SW480 (cell line): ENCODE results near the gene LRP1B.

Source experiments
- DNase-seq: peaks from one replicate; pipeline ENCODE4 v3.0.0-alpha.2; 2016; ENCODE audit warnings: low spot score

LRP1B gene

DNA sequence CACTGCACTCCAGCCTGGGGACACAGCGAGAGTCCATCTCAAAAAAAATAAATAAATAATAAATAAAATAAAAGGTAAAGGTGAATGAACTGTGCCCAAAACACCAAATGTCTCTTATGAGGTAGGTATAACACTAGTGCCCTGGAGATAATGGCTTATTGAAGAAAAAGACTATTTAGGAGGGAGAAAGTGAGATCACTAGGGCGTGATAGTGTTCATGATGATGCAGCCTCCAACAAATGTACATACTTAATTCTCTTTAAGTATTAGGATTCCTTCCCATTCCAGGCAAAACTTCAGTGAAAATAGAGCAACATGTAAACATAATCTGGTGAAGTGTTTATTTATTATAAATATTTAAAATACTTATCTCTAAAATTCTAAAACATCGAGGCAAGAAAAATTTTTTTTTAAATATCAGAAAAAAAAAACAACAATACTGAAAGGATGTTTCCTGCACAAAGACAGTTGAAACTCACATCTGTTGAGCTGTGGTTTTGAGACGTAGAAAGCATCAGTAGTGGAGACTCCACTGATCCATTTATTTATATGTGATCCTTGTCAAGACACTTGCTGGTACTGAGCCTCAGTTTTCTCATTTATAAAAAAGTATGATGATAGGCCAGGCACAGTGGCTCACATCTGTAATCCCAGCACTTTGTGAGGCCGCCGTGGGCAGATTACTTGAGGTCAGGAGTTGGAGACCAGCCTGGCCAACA, 183.3 kb downstream of the LRP1B start:
- no peak for DNase-seq

DNA sequence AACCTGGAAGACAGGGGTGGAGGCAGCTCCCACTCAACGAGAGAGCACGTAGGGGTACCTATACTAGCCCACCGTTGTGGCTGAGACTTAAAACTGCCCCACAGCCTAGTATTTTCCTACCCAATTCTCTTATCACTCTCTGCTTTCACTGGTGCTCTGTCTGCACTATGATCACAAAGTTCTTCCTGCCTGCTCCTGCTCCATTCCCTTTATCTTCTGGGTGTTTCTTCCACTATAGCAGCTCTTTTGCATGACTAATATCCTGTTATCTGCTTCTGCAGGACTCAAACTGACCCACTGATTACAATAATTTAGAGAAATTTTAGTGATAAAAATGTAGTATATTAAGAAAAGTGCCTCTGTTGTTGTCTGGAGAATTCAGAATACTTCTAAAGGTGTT, 184.8 kb downstream of the LRP1B start:
- DNase-seq = no peak

DNA sequence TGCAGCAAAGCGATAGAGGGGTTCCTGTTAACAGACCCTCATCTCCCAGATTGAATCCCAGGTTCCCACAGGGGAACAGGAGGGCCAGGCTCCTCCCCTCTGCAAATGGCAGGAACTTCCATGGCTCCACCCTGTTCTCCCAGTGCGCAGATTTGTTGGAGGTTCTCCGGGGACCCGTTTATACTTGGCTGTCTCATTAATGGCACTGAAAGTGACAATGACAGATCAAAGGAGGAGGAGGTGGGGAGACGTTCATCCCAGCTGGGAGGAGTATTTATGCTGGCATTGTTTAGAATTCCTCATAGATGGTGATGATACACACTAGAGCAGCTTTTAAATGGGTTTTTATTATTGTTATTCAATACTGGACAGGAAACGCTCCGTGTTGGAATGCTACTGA, 186.9 kb downstream of the LRP1B start:
- no peak for DNase-seq

DNA sequence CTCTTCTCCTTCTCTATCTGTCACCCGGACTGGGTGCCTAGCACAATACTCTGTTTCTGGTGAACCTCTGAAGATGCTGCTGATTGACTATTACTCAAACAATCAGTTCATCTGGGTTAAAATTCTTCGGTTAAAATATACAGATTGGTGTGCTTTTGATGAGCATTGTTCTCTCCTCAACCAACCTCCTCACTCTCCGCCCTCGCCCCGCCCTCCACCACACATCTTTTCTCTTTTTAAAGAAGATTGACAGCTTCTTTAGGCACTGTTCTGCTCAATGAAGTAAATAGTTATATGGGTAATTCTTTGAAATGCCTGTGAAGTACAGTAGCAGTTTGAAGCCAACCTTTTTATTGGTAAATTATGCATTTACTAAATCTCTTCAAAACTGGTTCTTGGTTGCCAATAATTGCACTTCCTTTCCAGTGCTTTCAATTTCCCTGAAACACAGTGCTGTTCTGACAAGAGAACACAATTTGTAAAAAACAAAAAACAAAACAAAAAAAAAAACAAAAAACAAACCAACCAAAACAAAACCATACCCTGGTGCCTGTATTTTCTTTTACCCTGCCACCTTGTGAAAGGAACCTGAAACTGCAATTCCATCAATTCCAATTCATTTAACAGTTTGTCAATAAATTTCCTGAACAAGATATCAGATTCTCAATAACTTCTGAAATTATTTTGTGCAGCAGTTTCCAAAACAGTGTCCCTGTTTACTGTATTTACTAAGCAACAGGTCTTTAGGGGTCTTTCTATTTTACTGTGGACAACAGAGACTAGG, 188.6 kb downstream of the LRP1B start:
- DNase-seq = no peak

DNA sequence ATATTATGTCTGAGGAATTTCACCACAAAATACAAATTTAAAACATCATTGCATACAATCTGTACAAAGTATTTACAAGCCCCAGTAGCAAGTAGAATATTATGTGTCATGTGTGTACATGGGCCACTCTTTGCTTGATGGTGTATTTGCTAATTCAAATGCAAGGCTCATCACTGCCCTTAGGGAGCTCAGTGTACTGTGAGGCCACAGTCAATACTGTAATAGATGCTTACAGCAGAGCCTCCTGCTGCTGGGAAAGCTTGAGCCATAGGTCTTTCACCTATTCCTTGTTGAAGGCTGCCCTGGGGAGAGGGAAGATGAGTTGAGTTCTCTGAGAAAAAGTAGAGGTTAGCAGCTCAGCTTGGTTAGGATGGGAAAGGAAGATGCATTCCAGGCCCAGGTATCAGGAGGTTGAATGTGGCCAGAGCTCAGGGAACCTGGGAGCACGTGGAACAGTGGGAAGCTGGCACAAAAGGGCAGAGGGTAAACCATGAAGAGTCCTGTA, 189.6 kb downstream of the LRP1B start:
- no peak for DNase-seq

DNA sequence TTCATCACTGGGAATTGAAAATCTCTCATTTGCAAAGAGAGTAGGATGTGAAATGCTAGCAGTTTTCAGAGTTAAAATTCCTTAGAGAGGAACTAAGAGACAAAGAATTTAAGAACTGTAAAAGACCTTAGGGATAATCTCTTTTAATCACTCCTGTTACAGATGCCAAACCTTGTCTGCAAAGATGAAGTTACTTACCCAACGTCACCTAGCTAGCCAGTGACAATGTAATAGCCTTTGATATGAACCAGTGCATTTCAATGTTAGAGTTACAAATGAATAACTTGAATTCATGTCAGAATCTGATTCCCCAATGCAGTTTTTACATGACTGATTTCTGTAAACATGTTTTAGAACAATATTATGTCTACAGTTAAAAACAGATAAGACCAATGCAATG, 190.1 kb downstream of the LRP1B start:
- no peak for DNase-seq

DNA sequence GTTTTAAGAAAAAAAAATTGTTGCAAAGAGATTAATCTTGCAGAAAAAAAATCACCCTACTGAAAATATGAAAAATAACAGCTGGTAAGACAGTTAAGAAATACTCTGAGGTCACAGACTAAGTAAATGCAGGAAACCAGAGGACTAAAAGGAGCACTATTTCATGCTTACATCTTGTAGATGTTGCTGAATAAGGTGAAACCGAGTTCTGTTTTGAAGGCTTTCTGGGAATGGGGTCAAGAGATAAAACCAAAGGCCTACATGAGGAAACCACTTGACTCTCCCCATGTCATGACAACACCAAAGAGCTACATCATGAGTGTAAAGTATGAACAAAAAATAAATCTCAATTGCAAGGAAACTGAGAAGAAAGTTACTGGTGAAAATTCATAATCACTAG, 197.6 kb downstream of the LRP1B start:
- DNase-seq = no peak

DNA sequence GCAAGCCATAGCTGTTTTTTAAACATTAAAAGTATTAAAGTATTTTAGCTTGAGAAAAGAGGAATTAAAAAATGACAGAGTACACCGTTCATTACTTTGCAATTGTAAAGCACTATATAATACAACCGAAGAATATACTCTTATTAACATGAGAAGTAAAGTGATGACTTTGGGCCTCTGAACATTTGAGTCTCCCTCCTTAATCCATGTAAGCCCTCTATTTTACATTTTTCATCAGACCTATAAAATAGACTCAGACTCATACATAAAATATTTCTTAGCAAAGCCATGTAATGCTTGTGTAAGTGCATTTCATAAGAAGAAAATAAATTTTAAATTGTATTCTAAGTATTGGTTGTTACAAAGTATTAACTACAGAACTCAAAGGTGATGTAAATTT, 198.6 kb downstream of the LRP1B start:
- no peak for DNase-seq

DNA sequence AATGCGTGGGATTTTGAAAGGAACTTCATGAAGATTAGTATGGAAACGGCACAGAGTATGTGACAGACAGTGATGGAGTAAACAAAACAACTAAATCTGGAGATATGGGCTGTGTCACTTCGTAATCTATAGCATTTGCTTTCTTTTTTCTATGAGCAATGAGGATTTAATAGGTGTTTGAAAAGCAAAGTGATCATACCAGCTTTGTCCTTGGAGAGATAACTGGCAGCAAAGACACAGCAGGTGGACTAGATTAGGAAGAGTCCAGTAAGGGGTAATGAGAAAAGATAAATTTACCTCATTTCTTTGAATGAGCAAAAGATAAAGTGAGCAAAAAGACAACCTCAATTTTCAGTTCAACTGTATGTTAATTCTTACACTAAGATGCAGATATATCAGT, 199.0 kb downstream of the LRP1B start:
- no peak for DNase-seq

DNA sequence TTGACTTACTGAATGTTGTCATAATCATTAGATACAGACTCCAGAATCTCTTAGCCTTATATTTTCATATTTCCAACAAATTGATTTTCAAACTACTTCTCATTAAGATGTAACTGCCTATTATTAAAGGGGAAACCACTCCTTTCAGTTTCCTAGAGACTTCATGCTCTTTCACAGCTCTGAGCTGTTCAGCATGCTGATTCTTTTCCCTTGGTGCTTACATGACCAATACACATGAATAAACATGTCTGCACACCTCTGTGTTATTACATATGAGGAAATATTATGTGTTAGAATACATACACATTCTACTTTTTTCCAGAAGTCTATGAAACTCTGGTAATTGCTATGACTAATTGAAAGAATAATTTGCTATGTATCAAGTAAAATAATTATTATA, 200.0 kb downstream of the LRP1B start:
- no peak for DNase-seq

DNA sequence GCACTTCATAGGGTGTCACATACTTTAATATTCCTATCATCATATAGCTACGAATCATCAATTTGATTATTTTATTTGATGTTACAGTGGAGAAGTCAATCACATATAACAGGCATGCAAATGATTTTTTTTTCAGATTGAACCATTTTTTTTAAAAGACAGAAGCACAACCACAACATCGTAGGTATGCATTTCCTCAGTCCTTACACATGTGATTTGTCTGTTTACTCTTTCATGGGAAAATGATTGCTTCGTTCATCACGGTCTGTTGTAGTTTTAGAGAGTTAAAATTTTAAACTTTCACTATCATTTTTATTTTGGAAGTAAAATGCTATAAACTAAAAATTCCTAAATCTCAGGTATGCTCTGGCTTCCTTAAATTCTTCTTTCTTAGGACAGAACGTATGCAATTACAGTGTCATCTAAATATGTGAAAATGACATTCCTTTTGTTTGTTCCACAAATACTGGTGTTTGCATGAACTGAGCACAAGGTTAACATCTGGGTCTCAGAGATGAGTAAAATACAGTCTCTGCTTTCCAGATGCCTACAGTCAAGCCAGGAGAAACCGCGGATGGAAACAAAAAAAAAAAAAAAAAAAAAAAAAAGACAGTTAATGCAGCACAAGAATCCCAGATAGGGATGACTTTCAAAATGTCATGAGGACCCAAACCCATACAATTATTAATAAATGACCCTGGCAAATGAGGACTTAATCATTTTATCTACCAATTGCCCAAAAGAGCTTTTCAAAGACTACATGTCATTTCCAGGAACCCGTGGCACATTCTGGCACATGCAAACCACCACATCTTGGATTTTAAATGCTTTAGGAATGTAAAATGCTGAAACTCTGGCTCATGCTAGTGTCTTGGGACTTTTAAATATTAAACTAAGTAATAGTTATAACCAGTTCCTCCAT, 201.2 kb downstream of the LRP1B start:
- DNase-seq = no peak

DNA sequence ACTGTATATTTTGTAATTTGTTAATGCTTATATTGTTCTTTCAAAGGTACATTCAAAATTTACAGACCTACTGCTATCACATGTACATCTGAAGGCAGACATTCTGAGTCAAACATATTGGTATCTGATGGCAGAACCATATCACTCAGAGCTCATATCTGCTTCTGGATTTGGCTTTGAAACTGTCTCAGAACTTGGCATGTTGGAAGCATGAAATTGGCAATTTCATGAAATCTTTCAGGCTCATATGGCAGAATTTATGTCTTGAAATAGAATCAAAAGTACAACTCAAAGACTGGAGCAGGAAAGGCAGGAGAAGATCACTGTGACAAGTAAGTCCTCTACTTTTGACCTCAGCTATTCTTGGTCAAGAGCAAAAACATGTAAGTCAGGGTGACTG, 202.3 kb downstream of the LRP1B start:
- DNase-seq = no peak

DNA sequence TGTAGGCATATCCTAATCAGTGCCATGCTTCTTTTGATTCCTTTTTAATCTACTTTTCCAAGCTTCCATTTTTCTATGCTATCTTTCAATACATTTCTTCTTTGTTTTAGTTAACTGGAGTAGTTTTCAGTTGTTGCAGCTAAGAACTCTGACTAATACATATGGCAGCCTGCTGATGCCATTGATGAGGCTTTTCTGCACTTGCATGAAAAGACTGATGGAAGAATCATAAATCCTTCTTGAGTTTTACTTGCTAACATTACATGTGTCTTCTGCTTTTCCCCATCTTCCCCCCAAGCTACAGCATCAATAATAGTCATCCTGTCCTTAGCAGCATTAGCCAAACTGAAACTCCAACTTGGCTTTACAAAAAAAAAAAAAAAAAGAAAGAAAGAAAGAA, 203.3 kb downstream of the LRP1B start:
- no peak for DNase-seq

DNA sequence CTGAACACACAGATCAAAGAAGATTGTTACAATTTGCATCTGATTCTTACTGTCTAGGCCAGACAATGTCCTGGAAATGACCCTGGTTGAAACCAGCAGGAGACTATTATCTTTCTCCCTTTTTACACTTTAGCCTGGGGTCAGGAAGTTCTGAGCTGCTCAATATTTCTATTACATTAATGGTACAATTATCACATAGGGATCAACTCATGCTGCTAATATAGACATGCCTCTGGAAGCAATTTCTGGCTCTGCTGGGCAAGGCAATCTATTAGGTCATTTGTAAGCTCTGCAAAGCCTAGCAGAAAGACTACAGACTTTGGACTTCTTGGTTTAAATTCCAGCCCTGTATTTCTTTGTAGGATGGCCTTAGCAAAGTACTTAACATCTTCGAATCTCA, 205.3 kb downstream of the LRP1B start:
- DNase-seq = no peak

DNA sequence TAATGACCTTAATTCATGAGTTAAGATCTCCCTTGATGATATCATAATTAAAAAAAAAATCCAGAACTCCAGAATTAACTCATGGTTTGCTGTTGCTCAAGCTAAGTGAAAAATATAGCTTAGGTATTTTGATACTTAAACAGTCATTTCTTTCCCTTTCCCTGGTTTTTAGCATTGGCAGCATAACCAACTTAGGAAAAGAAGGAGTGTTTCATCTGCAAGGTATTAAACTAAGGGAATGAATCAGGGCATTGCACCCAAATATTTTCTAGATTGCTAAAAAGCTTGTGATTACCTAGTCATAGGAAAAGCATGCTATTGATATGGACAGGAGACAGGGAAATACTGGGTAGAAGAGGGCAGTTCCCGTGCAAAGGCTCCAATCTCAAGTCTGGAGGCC, 207.2 kb downstream of the LRP1B start:
- DNase-seq = no peak

DNA sequence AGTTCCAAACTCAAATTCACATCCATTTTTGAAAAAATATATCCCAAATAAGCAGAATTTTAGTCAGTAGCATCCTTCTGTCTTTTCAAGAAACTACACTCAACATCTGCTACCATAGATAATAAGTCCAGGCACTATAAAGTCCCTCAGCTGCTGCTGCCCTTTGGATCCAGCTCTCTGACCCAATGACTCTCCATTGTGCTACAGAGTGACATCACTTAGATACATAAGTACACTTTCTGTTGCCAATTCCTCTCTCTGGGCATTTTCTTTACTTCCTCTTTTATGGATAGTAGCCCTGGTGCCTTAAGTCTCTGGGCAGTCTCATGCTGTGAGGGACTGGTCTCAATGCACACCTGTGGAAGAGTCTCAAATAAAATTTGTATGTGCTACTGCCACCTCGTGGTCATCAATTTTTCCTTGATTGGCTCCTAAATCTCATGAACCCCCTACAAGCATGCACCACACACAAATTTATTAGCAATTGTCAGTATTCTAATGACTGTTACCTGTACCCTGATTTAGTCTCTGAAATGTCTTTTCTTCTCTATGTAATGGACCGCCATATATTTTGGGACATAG, 219.2 kb downstream of the LRP1B start:
- DNase-seq = peak; percentile 2

DNA sequence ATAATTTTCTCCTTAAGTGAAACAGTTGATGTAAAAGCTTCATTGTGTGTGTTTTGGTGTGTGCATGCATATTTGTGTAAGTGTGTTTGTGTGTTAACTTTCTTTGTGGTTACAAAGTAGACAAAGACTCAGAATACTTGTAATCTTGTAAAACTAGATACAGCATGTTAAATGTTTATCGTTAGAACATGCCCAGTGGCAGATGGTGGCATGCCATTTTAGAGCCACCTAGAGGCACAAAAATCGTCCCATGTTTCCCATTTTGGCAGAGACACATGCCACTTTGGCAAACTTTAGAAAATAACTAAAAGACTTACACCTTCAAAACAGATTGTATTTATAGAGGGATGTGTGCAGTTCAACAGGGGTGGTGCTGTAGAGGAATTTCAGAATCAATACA, 224.1 kb downstream of the LRP1B start:
- DNase-seq = no peak

DNA sequence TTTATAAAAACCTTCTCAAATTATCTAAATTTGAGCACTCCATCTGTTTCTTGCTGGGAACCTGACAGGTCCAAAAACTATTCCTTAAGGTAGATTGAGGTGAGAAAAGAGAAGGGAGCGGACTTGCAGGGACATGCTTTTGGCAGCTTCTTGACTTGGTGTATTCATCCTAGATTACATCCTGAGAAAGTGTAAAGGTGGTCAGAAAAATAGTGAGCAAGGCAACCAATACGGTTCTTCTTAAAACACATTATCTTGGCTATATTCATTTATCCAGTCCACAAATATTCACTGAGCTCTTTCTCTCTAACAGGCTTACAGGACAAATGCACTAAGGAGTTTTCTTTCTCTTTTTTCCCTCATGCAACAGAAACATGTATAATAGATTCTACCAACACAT, 230.0 kb downstream of the LRP1B start:
- DNase-seq = no peak

DNA sequence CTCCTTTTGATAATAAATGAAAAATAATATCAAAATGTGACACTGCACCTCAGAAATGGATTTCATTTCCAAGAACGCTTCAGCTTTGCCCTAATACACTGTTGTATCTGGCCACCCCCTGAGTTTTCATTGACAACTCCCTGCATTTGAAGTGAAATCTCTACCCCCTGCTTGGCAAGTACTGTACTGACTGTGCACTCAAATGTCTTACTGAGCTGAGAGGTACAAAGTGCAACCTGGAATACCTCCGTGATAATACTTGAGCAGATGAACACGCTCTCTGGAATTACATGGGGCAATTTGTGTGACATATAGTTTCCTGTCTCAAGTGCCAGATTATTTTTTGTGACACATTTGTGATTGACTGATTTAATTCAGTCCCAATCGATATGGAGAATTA, 231.1 kb downstream of the LRP1B start:
- no peak for DNase-seq

DNA sequence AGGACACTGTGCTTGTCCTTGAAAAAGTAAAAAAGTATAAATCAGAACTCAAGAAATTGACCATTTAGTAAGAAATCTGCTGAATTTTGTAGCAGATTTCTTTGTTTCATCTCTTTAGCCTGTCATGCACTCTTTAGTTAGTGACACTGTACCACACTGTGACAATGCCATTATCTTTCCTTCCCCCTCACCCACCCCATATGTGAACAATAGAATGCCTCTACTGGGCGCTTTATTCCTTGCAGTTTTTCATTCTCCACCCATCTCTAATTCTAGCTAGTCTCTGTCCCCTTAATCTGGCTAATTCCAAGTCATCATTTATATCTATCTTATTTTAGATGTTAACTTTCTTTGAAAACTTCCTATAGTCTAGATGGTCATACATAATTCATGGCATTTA, 241.0 kb downstream of the LRP1B start:
- no peak for DNase-seq

DNA sequence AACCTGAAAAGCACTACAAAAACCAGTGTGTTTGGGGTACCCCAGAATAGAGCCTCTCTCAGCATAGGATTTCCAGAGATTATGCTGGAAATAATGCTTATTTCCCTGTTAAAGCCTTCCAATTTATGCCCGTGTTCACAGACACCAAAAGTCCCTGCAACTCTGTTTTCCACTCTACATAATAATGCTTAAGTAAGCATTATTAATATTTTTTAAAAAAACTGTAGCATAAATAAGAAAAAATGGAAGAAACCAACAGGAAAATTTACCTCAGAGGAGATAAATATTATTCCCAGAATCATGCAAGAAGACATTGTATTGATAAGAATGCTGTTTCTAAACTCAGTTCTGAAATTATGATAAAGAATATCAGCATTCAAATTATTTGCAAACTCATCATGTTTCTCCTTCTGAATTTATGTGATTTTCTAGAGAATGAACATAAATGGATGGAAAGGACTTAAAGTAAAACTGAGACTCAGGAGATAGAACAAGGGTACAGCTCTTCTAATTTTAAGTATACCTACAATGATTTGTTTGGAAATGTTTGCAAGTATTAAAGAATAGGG, 241.7 kb downstream of the LRP1B start:
- no peak for DNase-seq

DNA sequence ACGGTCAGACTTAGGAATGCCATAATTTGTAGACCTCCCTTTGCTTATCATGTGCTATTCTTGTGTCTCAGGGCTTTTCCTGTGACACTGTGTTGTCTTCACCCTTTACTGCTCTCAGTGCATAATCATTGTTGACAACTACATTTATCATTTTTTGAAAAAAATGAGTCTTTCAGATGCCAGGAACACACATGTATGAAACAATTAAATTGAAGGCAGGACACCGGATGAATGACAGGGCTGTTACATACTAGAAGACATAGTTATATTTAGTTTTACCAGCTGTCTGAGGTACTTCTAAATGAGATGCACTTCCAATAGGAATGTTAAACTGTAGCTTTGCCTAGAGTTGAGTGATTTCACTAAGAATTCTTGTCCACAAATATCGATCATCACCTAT, 243.5 kb downstream of the LRP1B start:
- no peak for DNase-seq
